ENCODE measurements around the gene PGP.
"Not testable (repeated sequence)": the region's sequence is repeated elsewhere in the genome, so short reads cannot be mapped to it uniquely, and the experiment has no call there.

Gene PGP

DNA sequence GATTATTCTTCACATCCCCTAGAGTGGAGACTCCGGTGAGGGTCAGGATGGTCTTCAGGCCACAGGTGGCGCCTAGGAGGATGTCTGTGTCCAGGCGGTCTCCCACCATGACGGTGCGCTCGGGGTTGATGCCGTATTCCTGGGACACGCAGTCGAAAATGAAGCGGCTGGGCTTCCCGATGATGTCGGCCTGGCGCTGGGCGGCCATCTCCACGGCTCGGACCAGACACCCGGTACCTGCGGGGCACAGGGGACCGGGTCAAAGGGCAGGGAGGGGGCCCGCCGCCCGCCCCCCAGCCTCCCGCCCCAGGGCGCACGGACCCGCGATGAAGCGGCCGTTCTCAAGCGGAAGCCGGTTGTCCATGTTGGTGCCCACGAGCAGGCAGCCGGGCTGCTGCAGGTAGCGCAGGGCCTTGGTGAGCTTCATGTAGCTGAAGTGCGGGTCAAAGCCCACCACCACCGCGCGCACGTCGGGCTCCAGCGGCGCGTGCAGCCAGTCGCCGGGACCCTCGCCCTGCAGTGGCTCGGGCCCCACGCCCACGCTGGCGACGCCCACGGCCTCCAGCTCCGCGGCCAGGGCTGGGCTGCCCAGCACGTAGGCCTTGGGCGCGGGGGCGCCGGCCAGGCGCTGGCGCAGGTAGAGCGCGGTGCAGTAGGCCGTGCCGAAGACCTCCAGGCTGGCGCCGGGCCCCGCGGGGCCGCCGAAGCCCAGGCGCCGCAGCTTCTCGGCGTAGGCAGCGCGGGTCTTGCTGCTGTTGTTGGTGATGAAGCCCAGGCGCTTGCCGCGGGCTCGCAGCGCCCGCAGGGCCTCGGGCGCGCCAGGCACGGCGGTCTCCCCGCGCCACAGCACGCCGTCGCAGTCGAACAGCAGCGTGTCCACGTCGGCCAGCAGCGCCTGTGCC lies 572 bp downstream of the PGP start:
- no peak for DNase-seq

DNA sequence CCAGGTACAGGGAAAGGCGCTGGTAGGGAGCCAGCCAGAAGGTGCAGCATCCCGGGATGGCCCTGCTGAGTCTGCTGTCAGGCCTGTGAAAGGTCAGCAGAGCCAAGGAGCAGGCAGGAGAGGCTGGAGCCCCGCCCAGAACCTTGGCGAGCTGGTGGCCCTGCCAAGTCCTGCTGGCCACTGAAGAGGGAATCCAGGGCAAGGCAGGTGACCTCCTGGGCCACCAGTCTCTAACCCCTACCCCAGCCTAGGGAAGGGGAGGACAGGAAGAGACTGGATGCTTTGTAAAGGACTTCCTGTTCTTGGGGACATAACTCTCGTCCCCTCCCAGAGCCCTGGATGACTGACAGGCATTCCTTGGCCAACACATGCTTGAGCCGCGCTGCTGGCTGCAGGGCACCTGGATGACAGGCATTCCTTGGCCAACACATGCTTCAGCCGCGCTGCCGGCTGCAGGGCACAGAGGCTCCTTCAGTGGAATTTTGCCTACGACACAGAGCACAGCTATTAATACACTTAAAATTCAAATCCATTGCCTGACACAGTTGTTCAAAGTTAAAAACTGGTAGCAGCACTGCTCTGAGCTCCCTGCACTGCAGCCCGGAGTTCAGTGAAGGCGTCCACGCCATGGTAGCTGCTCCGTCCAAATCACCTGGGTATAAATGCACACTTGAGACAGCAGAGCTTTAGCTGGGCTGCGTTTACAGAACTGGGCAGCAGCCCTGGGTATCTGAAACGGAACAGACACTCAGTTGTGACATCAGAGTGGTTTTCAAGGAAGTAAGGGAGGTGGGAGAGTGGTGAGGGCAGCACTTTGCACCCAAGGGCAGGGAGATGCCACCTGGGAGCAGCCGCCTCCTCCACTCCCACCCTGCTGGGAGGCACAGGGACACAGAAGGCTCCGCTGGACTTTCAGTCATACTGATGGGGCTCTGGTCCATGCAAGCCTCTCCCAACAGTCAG lies 2.0 kb downstream of the PGP start:
- DNase-seq = no peak

DNA sequence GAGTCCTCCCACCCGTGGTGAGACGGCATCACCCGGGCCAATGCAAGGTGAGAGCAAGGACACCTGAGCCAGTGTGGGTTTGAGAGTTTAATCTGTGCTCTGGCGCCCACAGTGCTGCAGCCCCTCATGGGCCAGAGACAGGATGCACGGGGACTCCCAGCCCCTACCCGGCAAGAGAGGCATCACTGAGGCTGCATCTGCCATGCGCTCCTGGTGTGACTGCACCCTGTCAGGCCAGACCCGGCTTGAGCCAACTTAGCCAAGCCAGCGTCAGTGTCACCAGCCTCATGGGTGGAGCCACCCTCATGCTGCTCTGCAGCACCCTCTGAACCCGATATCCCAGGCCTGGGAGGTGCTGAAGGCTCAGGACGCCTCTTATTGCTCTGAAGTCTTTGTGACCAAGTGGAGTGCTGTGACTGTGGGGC lies 2.7 kb downstream of the PGP start:
- DNase-seq = no peak

DNA sequence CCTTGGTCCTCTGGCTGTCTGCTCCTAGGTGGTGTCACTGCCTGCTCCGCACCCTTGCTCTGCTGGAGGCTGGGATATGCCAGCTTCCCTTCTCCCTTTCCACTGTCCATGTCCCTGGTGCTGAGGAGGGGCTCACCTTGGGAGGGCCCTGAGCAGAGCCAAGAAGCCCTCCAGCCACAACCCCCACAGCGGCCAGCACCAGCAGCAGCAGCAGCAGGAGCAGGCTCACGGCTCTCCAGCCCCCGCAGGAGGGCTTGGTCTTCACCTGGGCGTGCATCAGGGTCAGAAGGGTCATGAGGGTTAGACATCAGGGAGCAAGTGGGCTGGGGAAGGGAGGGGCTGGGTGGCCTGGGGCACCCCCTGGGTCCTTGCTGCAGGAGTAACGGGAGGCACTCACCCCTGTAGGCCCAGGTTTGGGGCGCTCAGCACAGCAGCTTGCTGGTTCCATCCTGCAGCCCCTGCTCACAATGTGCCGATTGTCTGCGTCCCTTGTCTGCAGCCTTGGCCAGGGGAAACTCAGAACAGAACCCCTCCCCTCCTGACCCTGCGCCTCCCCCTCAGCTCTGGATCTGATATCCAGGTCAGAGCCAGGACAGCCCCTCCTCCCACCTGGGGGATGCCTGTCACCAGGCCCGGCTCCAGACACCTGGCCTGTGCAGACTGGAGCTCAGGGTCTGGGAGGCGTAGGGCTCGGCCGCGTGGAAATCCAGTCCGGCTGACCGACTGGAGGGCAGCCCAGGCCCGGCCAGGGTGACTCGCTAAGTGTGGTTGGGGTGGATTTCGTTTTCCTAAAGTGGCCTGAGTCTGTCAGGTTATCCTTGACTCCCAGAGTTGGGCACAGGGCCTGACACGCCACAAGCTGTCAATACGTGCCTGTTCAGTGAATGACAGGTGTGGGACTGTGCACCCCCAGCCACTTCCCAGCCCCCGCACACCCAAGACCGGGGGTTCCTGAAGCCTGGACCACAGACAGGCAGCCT lies 4.0 kb downstream of the PGP start, which contains the start of gene BRICD5:
TSS of gene BRICD5 (minus strand) at position 478 of the 980 bp plus-strand sequence. CDS start at position 448, 30 bp downstream.
- DNase-seq = no peak

DNA sequence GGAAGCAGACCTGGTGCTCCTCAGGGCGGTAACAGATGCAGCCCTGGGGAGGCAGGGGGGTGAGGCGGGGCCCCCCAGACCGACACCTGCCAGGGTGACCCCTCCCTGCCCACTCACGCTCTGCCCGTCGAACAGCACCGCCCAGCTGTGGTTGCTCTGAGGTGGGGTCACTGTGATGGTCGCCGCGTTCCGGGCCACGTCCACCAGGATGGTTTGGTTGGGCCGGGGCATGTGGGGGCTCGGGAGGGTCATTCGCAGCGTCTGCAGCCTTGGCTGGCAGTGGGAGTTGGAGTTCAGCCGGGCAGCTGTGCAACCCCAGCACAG lies 4.7 kb downstream of the PGP start:
- DNase-seq = no peak

DNA sequence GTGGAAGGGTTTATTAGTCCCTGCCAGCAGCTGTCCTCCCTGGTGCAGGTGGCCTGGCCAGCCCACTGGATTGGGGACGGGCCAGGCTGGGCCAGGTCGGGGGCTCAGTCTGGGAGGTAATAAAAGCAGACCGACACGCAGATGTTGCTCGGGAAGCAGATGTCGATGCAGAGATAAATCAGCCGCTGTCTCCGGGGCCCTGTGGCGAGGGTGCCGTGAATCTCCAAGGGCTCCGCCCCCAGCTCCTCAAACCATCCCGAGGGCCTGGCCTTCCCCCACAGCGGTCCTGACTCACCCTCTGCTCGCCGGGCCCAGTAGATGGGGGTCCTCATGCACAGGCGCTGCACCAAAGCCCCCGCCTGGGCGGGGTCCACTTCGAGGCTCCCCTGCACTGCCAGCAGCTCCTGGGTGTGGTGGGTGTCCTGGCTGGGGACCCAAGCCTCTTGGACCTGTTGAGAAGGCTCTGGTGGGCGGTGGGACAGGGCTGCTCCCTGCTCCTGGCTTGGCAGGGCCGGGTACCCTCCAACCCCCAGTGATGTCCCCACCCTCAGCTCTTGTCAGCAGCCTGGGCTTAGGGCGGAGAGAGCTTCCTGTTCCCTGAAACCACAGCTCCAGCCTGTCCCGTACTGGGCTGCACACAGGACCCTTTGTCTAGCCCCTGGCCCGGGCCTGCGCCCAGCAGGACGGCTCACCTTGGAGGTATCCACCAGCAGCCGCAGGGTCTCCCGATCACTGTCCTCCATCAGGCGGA lies 5.2 kb downstream of the PGP start:
- no peak for DNase-seq

DNA sequence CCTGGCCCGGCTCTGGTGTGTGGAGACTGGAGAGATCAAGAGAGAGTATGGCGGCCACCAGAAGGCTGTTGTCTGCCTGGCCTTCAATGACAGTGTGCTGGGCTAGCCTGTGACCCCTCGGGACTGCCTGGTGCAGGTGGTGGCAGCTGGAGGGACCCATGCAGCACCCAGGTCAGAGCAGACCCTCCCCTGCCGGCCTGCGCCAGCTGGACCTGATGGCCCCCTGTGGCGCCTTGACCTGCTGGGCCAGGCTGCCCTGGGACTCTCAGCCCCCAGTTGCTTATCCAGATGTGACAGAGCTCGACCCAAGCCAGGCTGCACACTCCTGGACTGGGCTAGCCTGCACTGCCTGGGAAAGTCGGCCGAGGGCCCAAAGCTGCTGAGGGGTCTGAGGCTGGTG lies 5.9 kb downstream of the PGP start:
- DNase-seq = no peak

DNA sequence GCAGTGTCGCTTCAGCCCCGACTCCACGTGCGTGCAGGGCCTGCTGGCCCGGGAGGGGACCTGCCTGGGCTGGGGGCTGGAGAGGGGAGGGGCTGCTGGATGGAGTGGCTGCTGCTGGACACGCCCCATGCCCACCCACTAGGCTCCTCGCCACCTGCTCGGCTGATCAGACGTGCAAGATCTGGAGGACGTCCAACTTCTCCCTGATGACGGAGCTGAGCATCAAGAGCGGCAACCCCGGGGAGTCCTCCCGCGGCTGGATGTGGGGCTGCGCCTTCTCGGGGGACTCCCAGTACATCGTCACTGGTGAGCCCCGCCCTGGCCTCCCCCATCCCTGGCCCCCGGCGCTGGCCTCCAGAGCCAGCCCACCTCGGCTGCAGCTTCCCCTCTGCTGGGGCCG lies 6.3 kb downstream of the PGP start:
- DNase-seq = peak; percentile 4

DNA sequence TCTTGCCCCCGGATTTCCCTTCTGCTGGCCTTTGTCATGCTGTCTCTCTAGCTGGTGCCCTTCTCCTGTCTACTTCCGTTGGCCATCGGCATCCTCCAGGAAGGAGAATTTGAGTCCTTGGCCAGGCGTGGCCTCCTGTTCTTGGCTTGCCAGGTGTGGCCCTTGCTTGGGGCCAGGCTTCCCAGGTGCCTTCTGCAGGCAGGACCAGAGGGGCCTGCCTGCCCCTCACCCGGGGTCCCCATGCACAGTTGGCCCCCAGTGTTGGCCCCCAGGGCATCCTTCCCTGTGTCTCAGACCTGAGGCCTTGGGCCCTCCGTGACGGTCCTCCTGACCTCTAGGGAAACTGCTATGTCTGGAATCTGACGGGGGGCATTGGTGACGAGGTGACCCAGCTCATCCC lies 6.8 kb downstream of the PGP start:
- no peak for DNase-seq

DNA sequence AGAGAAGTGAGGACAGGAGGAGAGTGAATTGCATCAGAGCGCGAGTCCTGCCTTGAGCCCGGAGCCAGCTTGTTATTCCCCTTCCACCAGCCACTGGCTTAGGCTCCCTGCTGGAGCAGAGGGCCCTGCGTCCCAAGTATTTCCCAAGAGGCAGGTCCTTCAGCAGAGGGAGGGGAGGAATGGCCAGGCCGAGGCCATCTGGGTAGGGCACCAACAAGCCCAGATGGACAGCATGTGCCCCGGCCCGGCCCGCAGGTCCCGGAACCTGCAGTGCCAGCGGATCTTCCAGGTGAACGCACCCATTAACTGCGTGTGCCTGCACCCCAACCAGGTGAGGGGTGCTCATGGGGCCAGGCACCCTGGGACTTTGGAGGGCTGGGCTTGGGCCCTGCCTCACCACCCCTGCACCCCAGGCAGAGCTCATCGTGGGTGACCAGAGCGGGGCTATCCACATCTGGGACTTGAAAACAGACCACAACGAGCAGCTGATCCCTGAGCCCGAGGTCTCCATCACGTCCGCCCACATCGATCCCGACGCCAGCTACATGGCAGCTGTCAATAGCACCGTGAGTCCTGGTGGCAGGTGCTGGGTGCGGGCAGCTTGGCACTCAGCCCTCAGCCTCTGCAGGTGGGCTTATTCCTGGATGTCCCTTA lies 7.7 kb downstream of the PGP start:
- no peak for DNase-seq

DNA sequence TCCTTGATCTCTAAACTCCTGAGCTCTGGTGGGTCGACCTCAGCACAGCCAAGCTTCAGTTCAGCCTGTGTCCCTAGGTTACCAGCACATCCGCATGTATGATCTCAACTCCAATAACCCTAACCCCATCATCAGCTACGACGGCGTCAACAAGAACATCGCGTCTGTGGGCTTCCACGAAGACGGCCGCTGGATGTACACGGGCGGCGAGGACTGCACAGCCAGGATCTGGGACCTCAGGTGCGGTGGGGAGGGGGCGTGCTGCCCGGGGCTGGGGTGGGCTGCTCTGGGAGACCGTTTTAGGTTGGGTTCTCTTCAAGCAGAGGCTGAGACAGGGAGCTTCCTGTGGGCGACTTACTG lies 8.2 kb downstream of the PGP start:
- DNase-seq = no peak

DNA sequence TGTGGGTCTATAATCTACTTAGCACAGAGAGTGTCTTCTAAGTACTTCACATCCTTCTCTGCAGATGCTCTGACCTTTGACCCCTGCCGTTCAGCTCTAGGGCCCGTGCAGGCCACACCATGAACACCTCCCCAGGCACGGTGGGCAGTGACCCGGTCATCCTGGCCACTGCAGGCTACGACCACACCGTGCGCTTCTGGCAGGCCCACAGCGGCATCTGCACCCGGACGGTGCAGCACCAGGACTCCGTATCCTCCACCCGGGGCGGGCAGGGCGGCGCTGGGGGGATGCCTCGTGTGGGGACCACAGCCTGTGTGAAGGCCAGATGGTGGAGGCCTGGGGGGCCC lies 8.7 kb downstream of the PGP start:
- DNase-seq = no peak

DNA sequence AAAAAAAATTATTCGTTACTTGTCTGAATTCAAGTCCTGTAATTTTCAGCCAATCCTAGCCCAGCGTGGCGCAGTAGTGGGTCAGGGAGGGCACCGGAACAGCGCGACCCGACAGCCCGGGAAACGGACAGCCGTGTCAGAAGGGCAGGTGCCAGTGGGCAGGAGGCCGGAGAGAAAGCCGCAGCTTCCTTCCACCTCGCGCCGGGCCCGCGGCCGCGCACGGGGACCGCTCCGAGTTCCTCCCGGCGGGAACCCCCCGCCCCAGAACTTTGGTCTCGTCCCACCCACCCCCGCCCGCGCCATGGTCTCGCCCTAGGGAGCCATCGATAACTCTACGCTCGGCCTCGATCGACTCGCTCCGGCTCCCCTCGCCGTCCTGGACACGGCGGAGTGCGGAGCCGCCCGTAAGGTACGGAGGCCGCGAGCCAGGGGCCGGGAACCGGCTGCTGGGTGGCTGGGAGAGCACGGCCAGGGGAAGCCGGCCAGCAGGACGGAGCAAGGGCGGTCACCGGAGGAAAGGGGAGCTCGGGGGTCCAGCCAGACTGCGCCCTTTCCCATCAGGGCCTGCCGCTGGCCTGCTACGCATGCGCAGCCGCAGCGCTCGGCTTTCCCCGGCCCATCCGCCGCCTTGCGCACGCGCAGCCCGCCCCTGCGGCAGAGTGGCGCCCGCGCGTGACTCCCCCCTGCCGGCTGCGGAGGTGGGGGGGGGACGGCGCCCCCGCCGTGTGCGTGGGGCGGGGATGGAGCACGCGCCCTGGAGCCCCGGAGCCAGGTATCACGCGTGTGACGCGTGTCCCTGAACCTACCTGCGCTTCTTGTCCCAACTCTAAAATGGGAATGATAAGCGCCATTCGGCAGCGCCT lies 9.3 kb downstream of the PGP start, which contains the start of gene MLST8:
TSS of gene MLST8 (plus strand) at position 351 of the 863 bp plus-strand sequence. CDS start 632 bp downstream, outside the sequence.
- peak; percentile 48 for DNase-seq

DNA sequence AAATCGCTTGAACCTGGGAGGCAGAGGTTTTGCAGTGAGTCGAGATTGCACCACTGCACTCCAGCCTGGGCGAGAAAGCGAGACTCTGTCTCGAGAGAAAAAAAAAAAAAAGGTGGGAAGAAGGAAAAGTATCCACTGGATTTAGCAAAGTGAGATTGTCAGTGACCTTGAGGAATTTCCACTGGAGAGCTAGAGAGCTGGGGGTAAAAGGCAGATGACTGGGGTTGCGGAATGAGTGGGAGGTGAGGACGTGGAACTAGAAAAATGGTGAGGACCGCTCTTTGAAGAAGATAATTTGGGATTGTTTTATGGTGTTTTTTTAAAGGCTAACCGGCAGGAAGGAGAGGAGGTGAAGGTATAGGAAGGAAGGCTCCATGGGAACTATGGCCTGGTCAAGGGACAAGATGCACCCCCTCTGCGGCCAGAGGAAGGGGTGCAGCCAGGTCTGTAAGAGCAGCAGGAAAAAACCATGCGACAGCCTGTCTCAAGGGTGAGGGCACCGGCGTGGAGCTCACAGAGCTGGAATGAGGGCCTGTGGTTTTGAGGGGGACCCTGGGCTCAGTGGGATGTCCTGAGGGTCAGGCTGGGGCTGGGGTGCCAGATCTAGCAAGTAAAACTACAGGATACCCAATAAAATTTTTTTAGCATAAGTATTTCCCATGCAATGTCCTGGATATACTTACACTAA lies 10.1 kb downstream of the PGP start:
- DNase-seq = no peak

DNA sequence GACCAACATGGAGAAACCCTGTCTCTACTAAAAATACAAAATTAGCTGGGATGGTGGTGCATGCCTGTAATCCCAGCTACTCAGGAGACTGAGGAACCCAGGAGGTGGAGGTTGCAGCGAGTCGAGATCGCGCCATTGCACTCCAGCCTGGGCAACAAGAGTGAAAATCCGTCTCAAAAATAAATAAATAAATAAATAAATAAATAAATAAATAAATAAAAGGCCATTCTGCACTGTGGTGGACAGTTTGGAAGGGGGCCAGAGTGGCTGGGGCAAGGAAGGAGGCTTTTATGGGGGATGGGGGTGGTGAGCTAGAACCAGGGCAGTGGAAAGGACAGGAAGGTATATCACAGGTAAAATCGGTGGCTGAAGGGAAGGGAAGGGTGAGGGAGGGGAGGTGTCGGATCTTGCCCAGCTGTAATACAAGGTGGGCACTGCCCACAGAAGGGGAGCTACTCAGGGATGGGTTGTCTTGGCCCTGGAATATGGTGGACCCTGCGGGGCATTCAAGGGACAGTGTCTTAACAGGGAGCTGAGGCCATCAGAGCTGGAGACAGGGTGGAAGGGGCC lies 11.4 kb downstream of the PGP start:
- not testable (repeated sequence) for DNase-seq

DNA sequence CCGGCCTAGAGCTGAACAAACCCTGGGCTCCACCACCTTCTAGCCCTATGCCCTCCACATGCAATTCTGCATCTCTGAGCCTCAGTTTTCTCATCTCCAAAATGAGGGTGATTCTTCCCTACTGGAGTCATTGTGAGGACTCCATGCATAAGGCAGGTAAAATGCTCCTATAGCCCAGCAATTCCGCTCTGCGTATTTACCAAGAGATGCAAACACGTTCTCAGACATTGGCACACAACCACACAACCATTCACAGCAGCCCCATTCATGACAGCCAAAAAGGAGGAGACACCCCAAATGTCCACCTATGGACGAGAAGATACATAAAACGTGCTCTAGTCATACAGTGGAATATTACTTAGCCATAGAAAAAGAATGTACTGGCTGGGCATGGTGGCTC lies 14.3 kb downstream of the PGP start:
- no peak for DNase-seq

DNA sequence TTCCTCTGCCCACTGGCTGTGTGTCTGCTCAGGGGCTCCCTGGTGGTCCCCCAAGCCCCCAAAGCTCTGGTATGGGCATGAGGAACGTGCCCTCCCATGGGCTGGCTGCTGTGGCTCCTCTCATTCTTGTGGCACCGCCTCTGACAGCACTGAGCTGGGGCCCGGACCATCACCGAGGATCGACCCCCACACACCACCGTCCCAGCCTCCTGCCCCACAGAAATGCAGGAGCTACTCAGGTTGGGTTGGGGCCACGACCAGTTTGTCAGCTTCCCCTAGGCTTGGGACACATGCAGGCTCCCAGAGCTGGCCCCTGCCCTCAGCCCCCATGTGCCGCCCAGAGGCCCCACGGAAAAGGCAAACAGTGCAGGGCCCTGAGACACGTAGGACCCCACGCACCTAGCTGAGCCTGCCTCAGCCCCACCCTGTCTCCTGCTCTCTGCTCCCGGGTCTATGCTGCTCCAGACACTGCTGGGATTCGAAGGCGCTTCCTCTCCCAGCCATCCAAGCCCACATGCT lies 15.0 kb downstream of the PGP start:
- no peak for DNase-seq

DNA sequence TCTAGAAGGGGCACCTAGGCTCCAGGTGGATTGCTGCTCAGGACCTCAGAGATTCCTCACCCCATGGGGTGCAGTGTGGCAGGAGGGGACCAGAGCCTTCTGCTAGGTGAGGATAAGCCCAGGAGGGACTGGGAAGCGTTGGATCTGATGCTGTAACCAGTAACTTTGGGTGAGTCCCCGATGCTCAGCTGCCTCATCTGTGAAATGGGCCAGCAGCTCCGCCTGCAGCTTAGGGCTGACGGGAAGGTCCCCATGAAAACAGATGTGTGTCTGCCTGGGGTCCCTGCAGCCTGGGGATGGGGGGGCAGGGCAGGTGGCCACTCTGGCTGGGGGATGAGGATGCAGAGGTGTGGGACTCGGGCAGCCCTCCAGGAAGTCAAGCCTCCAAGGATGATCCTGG lies 15.5 kb downstream of the PGP start:
- no peak for DNase-seq

DNA sequence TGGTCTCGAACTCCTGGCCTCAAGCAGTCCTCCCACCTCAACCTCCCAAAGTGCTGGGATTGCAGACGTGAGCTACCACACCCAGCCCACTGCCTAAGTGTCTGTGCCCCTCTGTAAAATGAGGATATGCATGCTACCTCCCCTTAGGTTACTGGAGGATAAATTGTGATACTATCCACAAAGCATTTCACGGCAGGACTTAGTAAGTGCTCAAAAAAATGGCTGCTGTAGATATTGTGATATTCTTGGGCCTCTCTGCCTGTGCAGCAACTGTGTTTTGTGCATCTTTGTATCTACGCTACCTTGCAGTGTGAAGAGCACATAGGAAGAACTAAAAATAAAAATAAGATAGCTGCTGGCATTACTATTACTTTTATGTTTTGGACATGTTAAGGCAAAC lies 16.4 kb downstream of the PGP start:
- no peak for DNase-seq
